GM18499 (cell line): ENCODE measurements around the gene TPPP3.
"Not testable (repeated sequence)": the region's sequence is repeated elsewhere in the genome, so short reads cannot be mapped to it uniquely, and the experiment has no call there.

ENCODE experiments used
- ATAC-seq: cut with Tn5 transposase; IDR thresholded peaks from one replicate; pipeline ENCODE4 v1.9.1; 2021; ENCODE audit warnings: moderate number of reproducible peaks; ENCODE audit not compliant: insufficient read depth, unreplicated experiment

Gene TPPP3

GRCh38 chr16:67392301-67393059 lies 818 bp downstream of the TPPP3 start:
- ATAC-seq = no peak

DNA sequence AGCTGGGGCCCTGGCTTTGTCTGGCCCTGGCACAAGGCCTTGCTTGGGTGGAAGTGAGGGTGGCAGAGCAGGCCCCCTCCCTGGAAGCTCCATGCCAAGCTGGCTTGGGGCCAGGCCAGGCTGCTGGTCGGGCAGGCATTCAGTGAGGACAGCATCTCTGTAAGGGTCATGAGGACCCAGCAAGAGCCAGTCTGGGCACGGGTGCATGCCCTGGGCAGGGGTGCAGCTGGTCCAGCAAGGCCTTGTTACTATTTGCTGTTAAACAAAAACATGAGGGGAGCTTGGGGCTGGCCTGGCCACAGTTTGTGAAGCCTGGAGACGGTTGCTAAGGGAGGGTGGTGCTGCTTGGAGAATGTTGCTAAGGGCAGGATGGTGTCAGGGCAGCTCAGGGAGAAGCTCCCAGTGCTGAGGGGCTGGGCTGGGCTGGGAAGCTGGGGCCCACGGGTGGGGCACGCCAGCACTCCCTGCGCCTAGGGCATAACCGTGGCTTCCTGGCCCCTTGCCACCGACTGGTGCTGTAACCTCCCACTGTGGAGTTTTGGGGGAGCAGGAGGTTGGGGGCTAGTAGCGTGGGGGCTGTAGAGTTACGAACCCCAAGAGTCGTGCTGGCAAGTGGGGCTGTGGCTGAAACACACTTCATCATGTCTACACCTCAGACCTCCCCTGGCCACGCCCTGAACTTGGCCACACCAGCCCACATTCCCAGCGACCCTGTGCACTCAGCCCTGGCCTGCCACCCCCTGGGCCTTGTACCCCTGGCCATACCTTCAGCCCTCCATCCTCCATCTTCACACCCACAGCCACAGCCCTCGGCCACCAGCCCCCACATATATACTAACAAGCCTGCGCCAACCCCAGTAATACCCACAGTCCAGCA lies 1.6 kb downstream of the TPPP3 start:
- ATAC-seq = no peak

DNA sequence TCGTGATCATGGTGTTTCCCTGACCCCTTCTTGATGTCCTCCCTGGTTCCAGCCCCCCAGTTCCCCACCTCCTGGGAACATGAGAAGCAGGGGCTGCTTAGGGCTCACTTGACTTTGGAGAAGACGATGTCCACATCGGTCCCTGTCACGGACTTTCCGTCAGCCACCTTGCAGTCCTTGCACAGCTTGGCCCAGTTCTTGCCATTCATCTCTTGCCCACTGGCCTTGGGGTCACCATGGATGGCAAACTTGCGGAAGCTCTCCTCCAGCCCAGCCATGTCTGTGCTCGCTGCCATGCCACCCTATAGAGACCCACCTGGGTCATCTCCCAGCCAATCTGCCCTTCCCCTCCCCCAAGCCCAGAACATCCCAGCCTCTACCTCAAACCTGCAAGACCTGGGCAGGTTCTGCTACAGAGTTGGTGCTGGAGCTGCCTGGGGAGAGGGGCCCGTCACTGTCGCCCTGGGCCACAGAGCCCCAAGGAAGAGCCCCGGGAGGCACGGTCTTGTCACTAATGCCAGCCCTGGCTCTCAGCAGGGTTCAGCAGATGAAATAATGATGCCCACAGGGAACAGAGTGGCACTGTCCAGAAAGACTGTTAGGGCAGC lies 2.4 kb downstream of the TPPP3 start:
- no peak for ATAC-seq

DNA sequence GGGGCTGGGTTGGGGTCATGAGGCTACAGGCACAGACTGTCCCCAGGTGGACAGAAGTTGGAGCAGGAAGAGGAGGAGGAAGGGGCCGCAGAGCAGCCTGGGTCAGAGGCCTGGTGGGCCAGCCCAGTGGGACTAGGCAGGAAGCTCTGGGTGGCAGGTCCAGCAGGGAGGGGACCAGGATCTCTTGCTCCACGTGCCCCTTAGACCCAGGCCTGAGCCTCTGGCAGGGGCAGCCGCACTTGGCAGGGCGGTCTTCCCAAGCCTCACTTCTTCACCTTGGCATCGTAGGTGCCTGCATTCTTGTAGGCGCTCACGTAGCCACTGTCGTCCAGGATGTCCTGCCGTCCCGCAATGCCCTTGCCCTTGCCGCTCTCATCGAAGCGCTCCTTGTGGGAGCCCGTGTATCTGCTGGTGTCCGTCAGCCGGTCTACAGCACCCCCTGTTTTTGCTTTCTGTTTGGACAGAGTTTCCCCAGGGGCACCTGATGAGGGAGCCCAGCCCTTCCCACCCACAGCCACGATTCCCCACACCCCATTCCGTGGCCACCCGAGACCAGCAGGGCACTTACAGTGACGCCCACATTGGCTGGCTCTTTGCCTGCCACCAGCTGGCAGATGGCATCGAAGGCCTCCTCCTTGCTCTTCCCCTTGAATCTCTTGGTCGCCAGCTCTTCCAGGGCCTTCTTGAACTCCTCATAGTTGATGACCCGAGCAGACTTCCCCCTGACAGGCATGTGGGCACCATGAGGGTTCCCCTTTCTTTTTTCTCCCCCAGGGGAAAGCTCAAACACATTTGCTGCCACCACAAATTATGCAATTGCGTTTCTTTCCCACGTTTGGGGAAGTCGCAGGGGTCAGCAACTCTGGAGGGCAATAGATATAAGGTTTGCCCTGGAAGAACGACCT lies 3.1 kb downstream of the TPPP3 start:
- ATAC-seq = no peak

- ATAC-seq = no peak
Measured at GRCh38 chr16:67388591-67388990, 4.7 kb downstream of the TPPP3 start.

DNA sequence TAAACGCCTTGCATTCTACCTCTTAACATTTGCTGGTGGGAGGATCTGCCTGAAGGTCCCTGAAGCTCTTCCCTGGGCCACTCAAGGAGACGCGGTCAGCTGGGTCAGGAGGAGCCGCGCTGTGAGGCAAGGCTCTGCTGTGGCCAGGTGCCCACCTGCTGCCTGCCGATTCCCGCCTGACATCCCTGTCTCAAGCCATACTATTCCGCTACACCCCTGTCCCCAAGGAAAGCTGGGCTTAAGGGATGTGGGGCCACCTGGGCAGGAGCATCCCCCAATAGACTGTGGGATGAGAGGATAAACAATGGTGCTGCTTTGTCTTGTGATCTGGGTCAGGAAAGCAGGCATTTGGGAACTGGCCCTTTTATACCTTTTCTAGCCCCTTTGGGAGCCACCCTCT lies 5.1 kb downstream of the TPPP3 start:
- ATAC-seq = no peak

DNA sequence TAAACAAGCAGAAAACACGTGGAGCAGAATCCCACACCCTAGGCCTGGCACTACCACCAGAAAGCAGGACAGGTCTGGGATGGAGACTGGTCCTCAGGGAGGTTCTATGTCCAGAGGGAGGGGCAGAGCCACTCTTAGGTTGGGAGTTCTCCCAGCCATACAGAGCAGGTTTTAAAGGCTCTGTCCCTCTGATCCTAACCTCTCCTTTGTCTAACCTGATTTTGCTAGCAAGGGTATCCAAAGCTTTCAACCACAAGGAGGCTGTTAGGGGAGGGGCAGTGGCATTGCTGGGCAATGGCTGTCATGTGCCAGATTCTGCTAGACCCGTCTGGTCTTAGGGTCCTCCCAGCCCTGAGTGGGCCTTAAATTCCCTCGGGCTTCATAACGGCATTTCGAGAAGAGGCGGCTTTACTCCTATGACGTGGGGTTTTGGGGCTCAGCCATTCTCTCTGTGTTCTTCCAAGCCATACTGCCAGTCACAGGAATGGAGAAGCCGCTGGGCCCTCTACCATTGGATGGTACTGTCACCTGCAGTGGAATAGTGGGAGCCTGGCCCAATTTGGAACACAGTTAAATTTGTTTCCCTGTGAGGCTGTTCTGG lies 5.7 kb downstream of the TPPP3 start:
- ATAC-seq = no peak

- no peak for ATAC-seq
Measured at GRCh38 chr16:67386861-67387455, 6.3 kb downstream of the TPPP3 start.

DNA sequence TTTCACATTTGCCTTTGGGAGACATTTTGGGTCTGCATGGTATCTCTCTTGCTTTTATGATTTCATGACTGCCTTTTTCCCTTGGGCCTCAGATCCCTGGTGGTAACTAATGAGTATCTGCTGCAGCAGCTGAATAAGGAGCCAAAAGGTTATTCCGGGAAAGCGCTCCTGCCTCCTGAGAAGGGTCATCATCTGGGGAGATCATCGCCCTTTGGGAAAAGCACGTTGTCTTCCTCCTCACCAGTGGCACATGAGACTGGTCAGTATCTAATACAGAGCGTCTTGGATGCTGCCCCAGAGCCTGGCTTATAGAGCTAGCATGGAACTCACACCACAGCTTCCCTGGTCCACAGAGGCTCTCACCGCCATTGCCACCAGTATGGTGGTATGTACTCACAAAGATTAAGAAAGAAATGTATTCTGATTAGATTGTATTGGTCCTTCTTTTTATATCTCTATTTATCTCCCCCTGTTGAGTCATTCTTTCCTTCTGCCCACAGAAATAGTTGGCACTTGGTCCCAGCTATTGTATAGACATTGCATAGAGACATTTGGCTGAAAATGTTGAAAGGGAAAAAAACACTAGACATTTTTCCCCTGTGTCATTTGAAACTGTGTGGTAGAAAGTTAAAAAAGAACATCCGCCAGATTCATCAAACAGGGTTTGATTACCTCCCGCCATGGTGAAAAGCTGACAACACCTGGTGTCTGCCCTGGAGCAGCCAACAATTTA lies 8.4 kb downstream of the TPPP3 start:
- ATAC-seq = no peak

- ATAC-seq = no peak
Measured at GRCh38 chr16:67383284-67383683, 10.0 kb downstream of the TPPP3 start.

GRCh38 chr16:67378642-67379041 lies 14.7 kb downstream of the TPPP3 start:
- no peak for ATAC-seq

DNA sequence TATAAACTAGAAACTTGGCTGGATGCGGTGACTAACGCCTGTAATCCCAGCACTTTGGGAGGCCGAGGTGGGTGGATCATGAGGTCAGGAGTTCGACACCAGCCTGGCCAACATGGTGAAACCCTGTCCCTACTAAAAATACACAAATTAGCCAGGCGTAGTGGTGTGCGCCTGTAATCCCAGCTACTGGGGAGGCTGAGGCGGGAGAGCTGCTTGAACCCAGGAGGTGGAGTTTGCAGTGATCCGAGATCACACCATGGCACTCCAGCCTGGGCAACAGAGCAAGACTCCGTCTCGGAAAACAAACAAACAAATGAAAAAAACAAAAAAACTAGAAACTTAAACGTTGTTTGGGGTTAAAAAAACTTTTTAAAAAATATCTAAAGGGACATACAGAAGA lies 17.3 kb downstream of the TPPP3 start:
- not testable (repeated sequence) for ATAC-seq

GRCh38 chr16:67372664-67373063 lies 20.6 kb downstream of the TPPP3 start:
- no peak for ATAC-seq

- no peak for ATAC-seq
Measured at GRCh38 chr16:67370661-67371060, 22.6 kb downstream of the TPPP3 start.

DNA sequence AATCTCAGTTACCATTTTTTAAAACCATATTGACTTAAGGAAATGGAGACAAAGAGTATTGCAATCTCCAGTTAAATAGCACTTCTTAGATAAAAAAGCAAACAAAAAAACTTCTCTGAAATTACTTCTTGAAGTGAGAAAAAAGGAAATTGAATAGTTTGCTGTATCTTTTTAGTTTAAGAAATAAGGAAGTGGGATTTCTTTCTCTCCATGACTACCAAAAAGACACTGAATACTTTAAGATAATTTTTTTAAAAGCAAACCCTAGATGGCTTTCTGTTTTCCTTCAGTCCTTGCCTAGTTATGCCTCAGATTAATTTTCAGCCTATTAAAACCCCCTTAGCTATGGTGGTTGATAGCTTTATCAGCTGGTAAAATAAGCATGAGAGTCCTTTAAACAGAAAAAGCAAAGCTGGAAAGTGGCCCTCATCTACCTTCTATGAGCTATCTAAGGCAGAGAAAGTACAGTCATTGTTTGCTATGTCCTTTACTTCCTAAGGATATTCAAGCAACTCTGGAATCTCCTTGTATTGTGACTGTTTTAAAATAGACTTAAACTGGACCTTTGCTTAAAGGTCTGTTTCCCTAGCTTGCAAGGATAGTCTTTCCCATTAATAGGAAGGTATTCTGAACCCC lies 28.6 kb downstream of the TPPP3 start:
- no peak for ATAC-seq

- ATAC-seq = no peak
Measured at GRCh38 chr16:67361038-67361437, 32.3 kb downstream of the TPPP3 start.

DNA sequence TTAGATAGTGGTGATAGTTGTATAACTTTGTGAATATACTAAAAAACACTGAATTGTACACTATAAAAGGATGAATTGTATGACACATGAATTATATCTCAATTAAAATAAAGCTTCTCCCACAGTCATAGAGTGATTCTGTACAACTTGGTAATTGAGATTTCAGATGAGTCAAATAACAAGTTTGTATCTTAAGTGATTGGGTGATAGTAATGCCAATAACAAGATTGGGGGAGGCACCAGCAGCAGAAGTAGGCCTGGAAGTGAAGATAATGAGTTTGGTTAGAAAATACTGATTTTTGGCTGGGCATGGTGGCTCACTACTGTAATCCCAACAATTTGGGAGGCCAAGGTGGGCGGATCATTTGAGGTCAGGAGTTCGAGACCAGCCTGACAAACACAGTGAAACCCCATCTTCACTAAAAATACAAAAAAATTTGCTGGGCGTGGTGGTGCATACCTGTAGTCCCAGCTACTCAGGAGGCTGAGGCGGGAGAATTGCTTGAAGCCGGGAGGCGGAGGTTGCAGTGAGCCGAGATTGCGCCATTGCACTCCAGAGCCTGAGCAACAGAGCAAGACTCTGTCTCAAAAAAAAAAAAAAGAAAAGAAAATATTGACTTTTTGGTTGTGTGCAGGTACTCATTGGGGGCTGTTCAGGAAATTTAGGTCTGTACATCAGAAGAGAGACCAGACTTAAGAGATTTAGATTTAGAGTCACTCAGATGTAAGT lies 33.6 kb downstream of the TPPP3 start:
- not testable (repeated sequence) for ATAC-seq

DNA sequence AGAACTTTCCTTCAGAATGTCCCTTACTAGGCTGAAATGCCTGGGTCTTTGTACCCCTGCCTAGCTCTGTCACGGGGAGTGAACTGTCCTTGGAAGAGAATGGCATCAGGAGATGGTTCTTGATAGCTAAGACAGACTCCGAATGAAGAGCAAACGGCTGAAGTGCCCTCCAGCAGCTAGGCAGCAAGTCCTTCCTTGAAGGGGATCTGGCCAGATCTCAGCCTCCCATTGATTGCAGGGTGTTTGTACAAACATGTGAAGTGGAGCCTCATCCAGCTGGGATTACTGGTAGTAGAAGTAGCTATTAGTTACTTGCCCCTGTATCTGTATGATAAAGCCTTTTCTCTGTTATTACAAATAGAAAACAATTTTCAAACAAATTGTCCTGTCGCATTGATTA lies 35.7 kb downstream of the TPPP3 start:
- ATAC-seq = no peak
